Left lobe of liver (tissue), 2 donors: Measurements from ENCODE around the gene ALPP. TPM values are rescaled to one million over a fixed set of nuclear protein-coding genes. Genes with fewer than 3 reads are reported as not detected.
"Not testable (repeated sequence)": the region's sequence is repeated elsewhere in the genome, so short reads cannot be mapped to it uniquely, and the experiment has no call there.

Experiments
- ATAC-seq: fragments of 200-7000 bp; cut with Tn5 transposase; one replicate; pipeline ENCODE4 v1.9.1; 2020; ENCODE audit warnings: mild to moderate bottlenecking, moderate library complexity
- DNase-seq: peaks from one replicate; pipeline ENCODE4 v3.0.0-alpha.2; 2020; ENCODE audit warnings: low spot score
- total RNA-seq: library from RNA; stranded (reverse); gene quantifications from one replicate; pipeline ENCODE4 v1.2.1, GENCODE V29; 2021
- donor health status: DM: no; HTN: no; CAD: no; lungs with moderate emphysema.
- donor health status: DM: no; HTN: yes; CAD: no.

ALPP gene
- total RNA-seq, 1 donor from 2014 or later: 0.20 TPM

GRCh38 chr2:232419245-232420072 lies 40.9 kb downstream of the ALPP start:
- ATAC-seq: no peak
- no peak for DNase-seq

GRCh38 chr2:232420073-232420454 lies 41.5 kb downstream of the ALPP start:
- DNase-seq (no peak), ATAC-seq (no peak)

GRCh38 chr2:232420463-232421188 lies 42.1 kb downstream of the ALPP start:
- DNase-seq: no peak
- peak; percentile 92 for ATAC-seq

GRCh38 chr2:232421189-232421785 lies 42.7 kb downstream of the ALPP start:
- DNase-seq (no peak), ATAC-seq (peak; percentile 5)

- DNase-seq (no peak), ATAC-seq (no peak)
Measured at GRCh38 chr2:232422051-232422450, 43.5 kb downstream of the ALPP start.

GRCh38 chr2:232422996-232423395 lies 44.4 kb downstream of the ALPP start:
- not testable (repeated sequence) for DNase-seq, ATAC-seq

GRCh38 chr2:232423407-232423806 lies 44.9 kb downstream of the ALPP start:
- not testable (repeated sequence) for DNase-seq, ATAC-seq

GRCh38 chr2:232431705-232432590 lies 53.4 kb downstream of the ALPP start:
- ATAC-seq: no peak
- DNase-seq: no peak

Other genes starting within 250 kb of the ALPP start
- not detected for gene ALPG, start 28.1 kb downstream of the ALPP start, total RNA-seq
- gene ALPI, start 77.4 kb downstream of the ALPP start, total RNA-seq: not detected
- 0.48 TPM for gene ECEL1, start 109.1 kb downstream of the ALPP start, total RNA-seq
- gene PRSS56, start 141.6 kb downstream of the ALPP start, total RNA-seq: not detected
- gene CHRND, start 147.4 kb downstream of the ALPP start, total RNA-seq: not detected
- not detected for gene CHRNG, start 160.9 kb downstream of the ALPP start, total RNA-seq
- 1.3 TPM for gene TIGD1, start 171.8 kb downstream of the ALPP start, total RNA-seq
- gene EIF4E2, start 171.9 kb downstream of the ALPP start, total RNA-seq: 37.4 TPM